ENCODE measurements around the gene ZNF274. TPM values are rescaled to one million over a fixed set of nuclear protein-coding genes. Genes with fewer than 3 reads are reported as not detected.
A peak's percentile ranks its signal among the peaks of the same experiment; 100 is the strongest.

ZNF274 gene
- polyA plus RNA-seq, 1 donor, result 36.5 TPM

DNA sequence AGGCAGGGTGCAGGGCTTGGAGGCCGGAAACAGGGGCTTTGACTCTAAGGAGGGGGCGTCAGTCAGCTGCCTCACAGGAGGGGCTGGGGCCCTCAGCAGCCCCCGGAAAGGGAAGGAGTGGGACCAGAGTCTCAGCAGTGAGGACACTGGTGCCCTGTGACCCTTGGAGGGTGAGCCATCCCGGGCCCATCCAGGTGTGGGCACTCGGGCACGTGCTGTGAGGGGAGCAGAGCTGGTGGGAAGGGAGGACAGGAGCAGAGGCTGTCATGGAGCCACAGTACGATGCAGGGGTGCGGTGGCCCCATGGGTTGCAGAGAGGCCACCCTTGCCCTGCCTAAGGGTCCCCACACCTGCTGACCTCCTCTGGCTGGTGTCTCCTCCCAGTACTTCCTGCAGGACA is 26.7 kb downstream of the ZNF274 start:
- peaks cover 86% of the 10 kb centered on the region for H3K9me3 ChIP-seq (ENCODE audit: control insufficient read depth, low read depth, low read length)
- no peak overlapping the region for H3K27ac ChIP-seq (ENCODE audit: low read length)
- no CpG with 5 or more reads among the region's 8 CpGs for WGBS (ENCODE audit: insufficient coverage, low lambda C conversion rate)
- no peaks in the 10 kb centered on the region for H3K4me1 ChIP-seq (ENCODE audit: control insufficient read depth, insufficient read depth, low read length)
- DNase-seq, result no peak
- H3K27me3 ChIP-seq (ENCODE audit: control insufficient read depth, insufficient read depth, low read length), result no peaks in the 10 kb centered on the region
- H3K36me3 ChIP-seq (ENCODE audit: control insufficient read depth, insufficient read depth, low read length), result peaks cover 81% of the 10 kb centered on the region
- H3K4me3 ChIP-seq (ENCODE audit: low read length), result no peak overlapping the region

DNA sequence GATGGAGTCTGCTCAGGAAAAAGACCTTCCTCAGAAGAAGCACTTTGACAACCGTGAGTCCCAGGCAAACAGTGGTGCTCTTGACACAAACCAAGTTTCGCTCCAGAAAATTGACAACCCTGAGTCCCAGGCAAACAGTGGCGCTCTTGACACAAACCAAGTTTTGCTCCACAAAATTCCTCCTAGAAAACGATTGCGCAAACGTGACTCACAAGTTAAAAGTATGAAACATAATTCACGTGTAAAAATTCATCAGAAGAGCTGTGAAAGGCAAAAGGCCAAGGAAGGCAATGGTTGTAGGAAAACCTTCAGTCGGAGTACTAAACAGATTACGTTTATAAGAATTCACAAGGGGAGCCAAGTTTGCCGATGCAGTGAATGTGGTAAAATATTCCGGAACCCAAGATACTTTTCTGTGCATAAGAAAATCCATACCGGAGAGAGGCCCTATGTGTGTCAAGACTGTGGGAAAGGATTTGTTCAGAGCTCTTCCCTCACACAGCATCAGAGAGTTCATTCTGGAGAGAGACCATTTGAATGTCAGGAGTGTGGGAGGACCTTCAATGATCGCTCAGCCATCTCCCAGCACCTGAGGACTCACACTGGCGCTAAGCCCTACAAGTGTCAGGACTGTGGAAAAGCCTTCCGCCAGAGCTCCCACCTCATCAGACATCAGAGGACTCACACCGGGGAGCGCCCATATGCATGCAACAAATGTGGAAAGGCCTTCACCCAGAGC is 29.6 kb downstream of the ZNF274 start:
- Histone ChIP-seq H3K27ac (ENCODE audit: low read length) (no peak overlapping the region), H3K9me3 (ENCODE audit: control insufficient read depth, low read depth, low read length) (peaks cover 80% of the 10 kb centered on the region), H3K36me3 (ENCODE audit: control insufficient read depth, insufficient read depth, low read length) (peaks cover 64% of the 10 kb centered on the region), H3K4me1 (ENCODE audit: control insufficient read depth, insufficient read depth, low read length) (no peaks in the 10 kb centered on the region), H3K4me3 (ENCODE audit: low read length) (no peak overlapping the region), H3K27me3 (ENCODE audit: control insufficient read depth, insufficient read depth, low read length) (no peaks in the 10 kb centered on the region)
- DNase-seq, result no peak
- 100% methylated on average over 2 of the region's 17 CpGs for WGBS (ENCODE audit: insufficient coverage, low lambda C conversion rate)

DNA sequence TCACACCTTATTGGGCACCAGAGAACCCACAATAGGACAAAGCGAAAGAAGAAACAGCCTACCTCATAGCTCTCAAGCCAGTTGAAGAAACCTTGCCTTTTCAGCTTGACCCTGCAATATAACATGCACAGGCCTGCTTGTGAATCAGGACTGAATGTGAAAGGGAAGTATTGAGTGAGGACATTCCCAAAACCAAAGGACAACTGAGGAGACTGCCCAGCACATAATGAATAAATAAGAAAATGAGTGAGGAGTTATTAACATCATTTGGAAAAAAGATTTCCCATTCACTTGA is 30.2 kb downstream of the ZNF274 start:
- Histone ChIP-seq H3K4me1 (ENCODE audit: control insufficient read depth, insufficient read depth, low read length) (no peaks in the 10 kb centered on the region), H3K9me3 (ENCODE audit: control insufficient read depth, low read depth, low read length) (peaks cover 77% of the 10 kb centered on the region), H3K4me3 (ENCODE audit: low read length) (no peak overlapping the region), H3K27ac (ENCODE audit: low read length) (no peak overlapping the region), H3K27me3 (ENCODE audit: control insufficient read depth, insufficient read depth, low read length) (no peaks in the 10 kb centered on the region), H3K36me3 (ENCODE audit: control insufficient read depth, insufficient read depth, low read length) (peaks cover 59% of the 10 kb centered on the region)
- no peak for DNase-seq
- WGBS (ENCODE audit: insufficient coverage, low lambda C conversion rate), result no CpG with 5 or more reads among the region's 1 CpG

GRCh38 chr19:58217069-58217481 is 34.2 kb downstream of the ZNF274 start:
- H3K4me3 ChIP-seq (ENCODE audit: low read length), result no peak overlapping the region
- no CpG with 5 or more reads among the region's 34 CpGs for WGBS (ENCODE audit: insufficient coverage, low lambda C conversion rate)
- no peak overlapping the region for H3K27ac ChIP-seq (ENCODE audit: low read length)
- H3K4me1 ChIP-seq (ENCODE audit: control insufficient read depth, insufficient read depth, low read length), result no peaks in the 10 kb centered on the region
- peaks cover 19% of the 10 kb centered on the region for H3K36me3 ChIP-seq (ENCODE audit: control insufficient read depth, insufficient read depth, low read length)
- H3K27me3 ChIP-seq (ENCODE audit: control insufficient read depth, insufficient read depth, low read length), result no peaks in the 10 kb centered on the region
- DNase-seq, result no peak
- H3K9me3 ChIP-seq (ENCODE audit: control insufficient read depth, low read depth, low read length), result peaks cover 63% of the 10 kb centered on the region

DNA sequence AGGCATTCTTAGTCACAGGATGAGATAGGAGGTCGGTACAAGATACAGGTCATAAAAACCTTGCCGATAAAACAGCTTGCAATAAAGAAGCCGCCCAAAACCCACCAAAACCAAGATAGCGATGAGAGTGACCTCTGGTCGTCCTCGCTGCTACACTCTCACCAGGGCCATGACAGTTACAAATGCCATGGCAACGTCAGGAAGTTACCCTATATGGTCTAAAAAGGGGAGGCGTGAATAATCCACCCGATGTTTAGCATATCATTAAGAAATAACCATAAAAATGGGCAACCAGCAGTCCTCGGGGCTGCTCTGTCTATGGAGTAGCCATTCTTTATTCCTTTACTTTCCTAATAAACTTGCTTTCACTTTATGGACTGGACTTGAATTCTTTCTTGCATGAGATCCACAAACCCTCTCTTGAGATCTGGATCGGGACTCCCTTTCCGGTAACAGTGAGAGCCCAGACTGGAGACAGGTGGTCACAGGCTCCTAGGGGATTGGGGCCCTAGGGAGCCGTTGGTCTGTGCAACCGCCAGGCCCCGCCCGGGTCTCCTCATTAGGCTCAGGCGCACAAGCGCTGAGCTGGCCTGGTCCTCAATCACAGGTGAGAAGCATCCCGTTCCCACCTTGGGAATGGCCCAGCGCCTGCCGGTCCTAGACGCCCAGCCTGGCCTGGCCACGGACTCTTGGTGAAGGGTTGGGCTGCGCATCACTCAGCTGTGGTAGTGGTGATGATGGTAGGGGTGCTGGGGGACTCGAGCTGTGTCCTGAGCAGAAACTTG is 34.9 kb downstream of the ZNF274 start:
- Histone ChIP-seq H3K36me3 (ENCODE audit: control insufficient read depth, insufficient read depth, low read length) (peaks cover 12% of the 10 kb centered on the region), H3K27ac (ENCODE audit: low read length) (no peak overlapping the region), H3K27me3 (ENCODE audit: control insufficient read depth, insufficient read depth, low read length) (no peaks in the 10 kb centered on the region), H3K9me3 (ENCODE audit: control insufficient read depth, low read depth, low read length) (peaks cover 59% of the 10 kb centered on the region), H3K4me3 (ENCODE audit: low read length) (no peak overlapping the region), H3K4me1 (ENCODE audit: control insufficient read depth, insufficient read depth, low read length) (no peaks in the 10 kb centered on the region)
- 100% methylated on average over 1 of the region's 25 CpGs for WGBS (ENCODE audit: insufficient coverage, low lambda C conversion rate)
- DNase-seq, result no peak

DNA sequence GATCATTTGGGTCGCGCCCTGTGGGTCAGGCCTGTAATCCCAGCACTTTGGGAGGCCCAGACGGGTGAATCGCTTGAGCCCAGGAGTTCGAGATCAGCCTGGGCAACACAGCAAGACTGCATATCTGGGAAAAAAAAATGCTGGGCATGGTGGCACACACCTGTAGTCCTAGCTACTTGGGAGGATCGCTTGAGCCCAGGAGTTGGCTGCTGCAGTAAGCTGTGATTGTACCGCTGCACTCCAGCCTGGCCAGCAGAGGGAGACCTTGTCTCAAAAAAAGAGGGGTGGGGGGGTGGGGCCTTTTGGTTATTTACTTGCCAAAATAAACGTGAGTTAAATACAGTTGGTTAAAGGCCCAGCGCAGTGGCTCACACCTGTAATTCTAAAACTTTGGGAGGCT is 36.0 kb downstream of the ZNF274 start:
- Histone ChIP-seq H3K36me3 (ENCODE audit: control insufficient read depth, insufficient read depth, low read length) (peaks cover 3% of the 10 kb centered on the region), H3K27me3 (ENCODE audit: control insufficient read depth, insufficient read depth, low read length) (no peaks in the 10 kb centered on the region), H3K9me3 (ENCODE audit: control insufficient read depth, low read depth, low read length) (peaks cover 52% of the 10 kb centered on the region), H3K27ac (ENCODE audit: low read length) (no peak overlapping the region), H3K4me3 (ENCODE audit: low read length) (no peak overlapping the region), H3K4me1 (ENCODE audit: control insufficient read depth, insufficient read depth, low read length) (no peaks in the 10 kb centered on the region)
- no CpG with 5 or more reads among the region's 9 CpGs for WGBS (ENCODE audit: insufficient coverage, low lambda C conversion rate)
- no peak for DNase-seq

- H3K4me3 ChIP-seq (ENCODE audit: low read length), result peak overlapping the region; percentile 86
- H3K9me3 ChIP-seq (ENCODE audit: control insufficient read depth, low read depth, low read length), result peaks cover 37% of the 10 kb centered on the region
- no peak for DNase-seq
- peak overlapping the region; percentile 88 for H3K27ac ChIP-seq (ENCODE audit: low read length)
- peaks cover 11% of the 10 kb centered on the region for H3K4me1 ChIP-seq (ENCODE audit: control insufficient read depth, insufficient read depth, low read length)
- WGBS (ENCODE audit: insufficient coverage, low lambda C conversion rate), result no CpG with 5 or more reads among the region's 23 CpGs
- H3K27me3 ChIP-seq (ENCODE audit: control insufficient read depth, insufficient read depth, low read length), result no peaks in the 10 kb centered on the region
- H3K36me3 ChIP-seq (ENCODE audit: control insufficient read depth, insufficient read depth, low read length), result peaks cover 34% of the 10 kb centered on the region
These were observed 45.2 kb downstream of the ZNF274 start for GRCh38 chr19:58227964-58228584.

DNA sequence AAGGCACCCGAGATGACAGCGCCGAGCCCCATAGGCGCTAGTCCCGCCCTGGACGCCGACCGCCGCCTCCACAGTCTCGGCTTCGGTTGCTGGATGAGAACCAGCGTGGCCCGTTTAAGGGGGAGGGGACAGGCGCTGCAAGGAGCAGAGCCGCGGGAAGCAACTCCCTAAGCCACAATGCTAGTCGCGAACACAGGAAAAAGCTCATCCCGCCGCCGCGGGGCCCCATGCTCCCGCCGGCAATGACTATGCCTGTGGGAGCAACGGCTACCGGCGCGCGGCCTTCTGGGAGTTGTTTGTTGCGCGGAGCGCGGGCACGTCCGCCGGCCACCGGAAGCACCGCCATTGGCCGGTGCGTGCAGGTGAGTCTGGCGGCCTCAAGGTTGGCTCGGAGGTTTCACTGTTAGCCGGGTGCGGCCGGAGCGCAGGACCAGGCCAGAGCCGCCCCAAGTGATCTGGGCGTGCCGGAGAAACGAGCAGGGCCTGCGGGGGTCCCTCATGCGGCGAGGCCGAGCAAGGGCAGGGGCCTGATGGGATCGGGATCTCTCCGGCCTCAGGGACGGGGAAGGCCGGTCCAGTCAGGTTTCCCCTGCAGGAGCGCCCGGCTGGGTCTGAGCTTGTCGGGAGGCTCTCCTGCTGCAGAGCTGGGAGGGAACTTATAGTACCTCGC is 45.9 kb downstream of the ZNF274 start, which contains the start of gene ZNF544:
Gene ZNF544, plus strand, starts transcription at position 330 of the 670 bp plus-strand sequence. CDS start 15,110 bp downstream, outside the sequence.
- DNase-seq, result peak; percentile 74 to 91
- WGBS (ENCODE audit: insufficient coverage, low lambda C conversion rate), result no CpG with 5 or more reads among the region's 62 CpGs
- peaks cover 37% of the 10 kb centered on the region for H3K9me3 ChIP-seq (ENCODE audit: control insufficient read depth, low read depth, low read length)
- no peaks in the 10 kb centered on the region for H3K27me3 ChIP-seq (ENCODE audit: control insufficient read depth, insufficient read depth, low read length)
- peak within 1 kb of the TSS; percentile 86 for H3K4me3 ChIP-seq (ENCODE audit: low read length)
- H3K36me3 ChIP-seq (ENCODE audit: control insufficient read depth, insufficient read depth, low read length), result peaks cover 38% of the 10 kb centered on the region
- peaks cover 11% of the 10 kb centered on the region for H3K4me1 ChIP-seq (ENCODE audit: control insufficient read depth, insufficient read depth, low read length)
- peak within 1 kb of the TSS; percentile 88 for H3K27ac ChIP-seq (ENCODE audit: low read length)

- H3K4me3 ChIP-seq (ENCODE audit: low read length), result peak overlapping the region; percentile 86
- no peaks in the 10 kb centered on the region for H3K27me3 ChIP-seq (ENCODE audit: control insufficient read depth, insufficient read depth, low read length)
- peak; percentile 28 to 51 for DNase-seq
- peaks cover 11% of the 10 kb centered on the region for H3K4me1 ChIP-seq (ENCODE audit: control insufficient read depth, insufficient read depth, low read length)
- H3K27ac ChIP-seq (ENCODE audit: low read length), result peak overlapping the region; percentile 88
- peaks cover 44% of the 10 kb centered on the region for H3K36me3 ChIP-seq (ENCODE audit: control insufficient read depth, insufficient read depth, low read length)
- WGBS (ENCODE audit: insufficient coverage, low lambda C conversion rate), result no CpG with 5 or more reads among the region's 13 CpGs
- H3K9me3 ChIP-seq (ENCODE audit: control insufficient read depth, low read depth, low read length), result peaks cover 39% of the 10 kb centered on the region
These were observed 46.4 kb downstream of the ZNF274 start for GRCh38 chr19:58229255-58229639.

- Histone ChIP-seq H3K27ac (ENCODE audit: low read length) (no peak overlapping the region), H3K9me3 (ENCODE audit: control insufficient read depth, low read depth, low read length) (peaks cover 75% of the 10 kb centered on the region), H3K4me3 (ENCODE audit: low read length) (no peak overlapping the region), H3K36me3 (ENCODE audit: control insufficient read depth, insufficient read depth, low read length) (peaks cover 65% of the 10 kb centered on the region), H3K27me3 (ENCODE audit: control insufficient read depth, insufficient read depth, low read length) (no peaks in the 10 kb centered on the region), H3K4me1 (ENCODE audit: control insufficient read depth, insufficient read depth, low read length) (no peaks in the 10 kb centered on the region)
- no CpG with 5 or more reads among the region's 10 CpGs for WGBS (ENCODE audit: insufficient coverage, low lambda C conversion rate)
- no peak for DNase-seq
These were observed 54.5 kb downstream of the ZNF274 start for GRCh38 chr19:58237324-58237723.
